Kidney glomerular epithelial cell (primary cell): ENCODE data around the gene CIRBP.

Experiments
- DNase-seq: peaks from one replicate; lab custom pipeline; 2025; lab: John Stamatoyannopoulos, UW

Gene CIRBP

GRCh38 chr19:1269065-1269477 lies at the start of gene CIRBP:
TSS of gene CIRBP (plus strand) at chr19:1269332. CDS start at chr19:1270934, 1,602 bp downstream.
- DNase-seq: peak; percentile 92

DNA sequence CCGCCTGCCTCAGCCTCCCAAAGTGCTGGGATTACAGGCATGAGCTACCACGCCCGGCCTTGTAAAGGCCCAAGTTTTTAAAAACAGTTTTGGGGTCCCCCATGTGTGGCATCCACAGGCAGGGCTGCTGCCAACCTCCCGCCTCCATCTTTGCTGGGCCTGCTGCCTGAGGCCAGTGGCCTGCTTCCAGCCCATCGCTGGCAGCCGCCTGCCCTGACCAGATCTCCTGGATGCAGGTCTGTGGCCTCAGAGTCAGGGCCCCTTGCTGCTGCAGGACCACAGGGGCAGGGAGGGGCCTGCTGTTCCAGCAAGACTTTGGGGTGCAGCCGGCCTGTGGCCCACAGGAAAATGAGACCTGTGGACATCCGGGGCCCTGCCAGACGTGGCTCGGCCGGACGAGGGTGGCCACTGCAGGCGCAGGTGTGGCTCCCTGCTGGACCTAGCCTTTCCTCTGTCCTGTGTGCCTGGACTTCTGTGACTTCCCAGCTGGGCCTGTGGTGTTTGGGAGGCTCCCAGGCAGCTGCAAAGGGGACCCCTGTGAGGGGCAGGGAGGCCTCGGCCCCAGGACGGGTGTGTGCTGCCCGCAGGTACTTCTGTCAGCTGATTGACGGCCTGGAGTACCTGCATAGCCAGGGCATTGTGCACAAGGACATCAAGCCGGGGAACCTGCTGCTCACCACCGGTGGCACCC lies 49.2 kb upstream of the CIRBP start:
- no peak for DNase-seq

DNA sequence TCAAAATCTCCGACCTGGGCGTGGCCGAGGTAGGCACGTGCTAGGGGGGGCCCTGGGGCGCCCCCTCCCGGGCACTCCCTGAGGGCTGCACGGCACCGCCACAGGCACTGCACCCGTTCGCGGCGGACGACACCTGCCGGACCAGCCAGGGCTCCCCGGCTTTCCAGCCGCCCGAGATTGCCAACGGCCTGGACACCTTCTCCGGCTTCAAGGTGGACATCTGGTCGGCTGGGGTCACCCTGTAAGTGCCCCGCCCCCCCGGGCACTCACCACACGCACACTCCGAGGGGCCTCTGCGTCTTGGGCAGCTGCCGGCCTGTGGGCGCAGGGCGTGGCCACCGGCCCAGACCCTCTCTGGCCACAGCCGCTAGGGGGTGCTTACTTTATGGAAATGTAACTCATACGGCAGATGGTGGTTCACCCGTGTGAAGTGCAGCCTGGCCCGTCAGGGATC lies 48.6 kb upstream of the CIRBP start:
- DNase-seq: no peak

DNA sequence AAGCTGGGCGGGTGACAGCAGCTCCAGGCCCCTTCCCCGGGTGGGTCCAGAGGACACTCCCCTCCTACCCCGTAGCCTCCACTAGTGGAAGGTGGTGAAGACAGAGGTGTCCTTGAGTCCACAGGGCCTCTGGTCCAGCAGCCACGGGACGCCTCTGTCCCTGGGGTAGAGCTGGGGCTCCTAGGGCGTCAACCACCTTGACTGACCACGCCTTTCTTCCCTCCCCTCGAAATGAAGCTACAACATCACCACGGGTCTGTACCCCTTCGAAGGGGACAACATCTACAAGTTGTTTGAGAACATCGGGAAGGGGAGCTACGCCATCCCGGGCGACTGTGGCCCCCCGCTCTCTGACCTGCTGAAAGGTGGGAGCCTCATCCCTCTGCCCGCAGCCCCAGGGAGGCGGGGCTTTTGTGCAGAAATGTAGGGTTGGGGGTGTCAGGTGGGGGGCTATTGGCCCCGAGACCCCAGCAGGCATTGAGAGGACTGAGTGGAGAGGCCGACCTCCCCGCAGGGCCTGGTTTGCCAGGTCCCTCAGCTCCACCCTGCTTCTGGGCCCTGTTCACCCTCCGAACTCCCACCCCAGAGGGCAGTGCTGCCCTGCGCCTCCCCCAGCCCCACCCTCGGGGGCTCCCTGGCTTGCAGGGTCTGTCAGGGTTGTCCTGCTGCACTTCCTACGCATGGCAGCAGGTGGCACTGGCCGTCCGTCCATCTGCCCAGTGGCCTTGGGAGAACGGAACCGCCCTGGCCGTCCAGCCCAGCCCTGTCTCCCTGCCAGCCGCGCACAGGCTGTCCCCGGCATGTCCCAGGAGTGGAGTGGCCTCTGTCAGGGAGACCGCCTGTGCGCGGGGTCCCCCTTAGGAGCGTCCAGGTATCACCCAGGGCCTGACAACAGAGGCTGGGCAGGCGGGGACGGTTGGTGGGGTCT lies 47.9 kb upstream of the CIRBP start:
- DNase-seq: no peak

DNA sequence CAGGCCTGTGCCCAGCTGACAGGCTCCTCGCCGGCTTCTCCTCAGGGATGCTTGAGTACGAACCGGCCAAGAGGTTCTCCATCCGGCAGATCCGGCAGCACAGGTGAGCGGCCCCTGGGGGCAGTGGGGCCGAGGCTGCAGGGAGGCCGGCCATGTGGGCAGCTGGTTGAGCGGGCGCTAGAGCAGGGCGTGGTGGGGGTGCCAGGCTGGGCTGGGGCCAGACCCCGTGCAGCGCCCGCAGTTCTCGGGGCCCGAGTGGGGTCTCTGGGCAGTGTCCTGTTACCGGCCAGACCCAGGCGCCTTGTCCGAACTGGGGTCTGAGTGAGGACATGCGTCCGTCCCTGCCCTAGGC lies 47.3 kb upstream of the CIRBP start:
- no peak for DNase-seq

GRCh38 chr19:1222394-1222793 lies 46.7 kb upstream of the CIRBP start:
- DNase-seq: no peak

DNA sequence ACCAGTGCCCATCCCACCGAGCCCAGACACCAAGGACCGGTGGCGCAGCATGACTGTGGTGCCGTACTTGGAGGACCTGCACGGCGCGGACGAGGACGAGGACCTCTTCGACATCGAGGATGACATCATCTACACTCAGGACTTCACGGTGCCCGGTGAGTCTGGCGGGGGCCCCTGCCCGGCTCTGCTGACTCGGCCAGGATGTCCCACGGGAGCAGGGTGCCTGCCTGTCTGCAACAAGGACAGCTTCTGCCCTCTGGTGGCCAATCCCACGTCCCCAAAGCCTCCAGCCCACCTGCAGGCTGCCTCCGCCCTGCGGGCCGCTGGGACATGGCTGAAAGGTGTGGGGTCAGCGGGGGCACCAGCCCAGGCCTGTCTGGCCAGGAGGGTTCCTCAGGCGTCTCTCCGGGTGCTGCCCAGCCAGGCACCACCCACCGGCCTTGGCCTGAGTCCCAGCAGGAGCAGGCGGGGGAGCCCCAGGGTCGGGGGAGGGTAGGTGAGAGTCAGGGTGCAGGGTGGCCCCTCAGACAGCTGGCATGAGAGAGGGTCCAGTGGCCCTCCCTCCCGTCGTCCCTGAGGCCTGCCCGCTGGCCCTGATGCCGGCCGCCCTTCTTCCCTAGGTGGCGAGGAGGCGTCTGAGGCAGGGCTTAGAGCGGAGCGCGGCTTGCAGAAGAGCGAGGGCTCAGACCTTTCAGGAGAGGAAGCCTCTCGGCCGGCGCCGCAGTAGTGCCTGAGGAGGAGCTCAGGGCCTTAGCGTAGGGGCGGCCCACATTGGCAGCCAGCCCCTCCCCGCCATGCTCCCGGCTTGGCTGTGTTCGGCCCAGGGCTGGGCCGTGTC lies 45.9 kb upstream of the CIRBP start:
- DNase-seq: no peak

DNA sequence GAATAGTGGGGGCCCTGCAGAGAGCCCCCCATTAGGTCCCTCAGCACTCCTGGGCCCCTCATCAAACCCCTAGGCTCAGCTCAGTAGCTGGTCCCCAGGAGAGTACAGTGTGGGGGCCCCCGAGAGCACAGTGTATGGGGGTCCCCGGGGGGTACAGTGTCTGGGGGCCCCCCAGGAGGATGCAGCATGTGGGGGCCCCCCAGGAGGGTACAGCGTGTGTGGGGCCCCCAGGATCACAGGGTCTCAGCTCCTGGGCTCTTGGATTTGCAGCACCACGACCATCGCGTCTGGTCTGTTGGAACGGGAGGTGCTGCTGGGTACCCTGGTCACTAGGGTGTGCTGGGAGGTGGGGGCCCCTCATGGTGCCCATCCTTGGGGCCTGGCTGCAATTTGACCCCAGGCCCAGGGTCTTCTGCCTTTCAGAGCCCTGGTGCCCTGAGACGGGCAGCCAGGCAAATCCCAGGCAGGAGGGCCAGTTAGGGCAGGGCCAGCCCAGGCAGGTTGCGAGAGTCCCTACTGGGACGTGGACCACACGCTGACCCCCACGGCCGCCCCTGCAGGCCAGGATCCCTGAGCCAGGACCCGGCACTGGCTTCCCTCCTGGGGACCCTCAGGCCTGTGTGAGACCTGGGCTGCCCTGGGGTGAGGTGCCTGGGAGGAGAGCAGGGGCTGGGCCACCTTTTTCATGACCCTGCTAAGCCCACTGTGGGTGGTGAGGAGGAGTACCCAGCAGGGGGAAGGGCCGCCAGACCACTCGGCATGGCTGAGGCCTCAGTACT lies 44.9 kb upstream of the CIRBP start:
- DNase-seq: no peak

- DNase-seq: no peak
These were observed 44.3 kb upstream of the CIRBP start for GRCh38 chr19:1224847-1225246.

DNA sequence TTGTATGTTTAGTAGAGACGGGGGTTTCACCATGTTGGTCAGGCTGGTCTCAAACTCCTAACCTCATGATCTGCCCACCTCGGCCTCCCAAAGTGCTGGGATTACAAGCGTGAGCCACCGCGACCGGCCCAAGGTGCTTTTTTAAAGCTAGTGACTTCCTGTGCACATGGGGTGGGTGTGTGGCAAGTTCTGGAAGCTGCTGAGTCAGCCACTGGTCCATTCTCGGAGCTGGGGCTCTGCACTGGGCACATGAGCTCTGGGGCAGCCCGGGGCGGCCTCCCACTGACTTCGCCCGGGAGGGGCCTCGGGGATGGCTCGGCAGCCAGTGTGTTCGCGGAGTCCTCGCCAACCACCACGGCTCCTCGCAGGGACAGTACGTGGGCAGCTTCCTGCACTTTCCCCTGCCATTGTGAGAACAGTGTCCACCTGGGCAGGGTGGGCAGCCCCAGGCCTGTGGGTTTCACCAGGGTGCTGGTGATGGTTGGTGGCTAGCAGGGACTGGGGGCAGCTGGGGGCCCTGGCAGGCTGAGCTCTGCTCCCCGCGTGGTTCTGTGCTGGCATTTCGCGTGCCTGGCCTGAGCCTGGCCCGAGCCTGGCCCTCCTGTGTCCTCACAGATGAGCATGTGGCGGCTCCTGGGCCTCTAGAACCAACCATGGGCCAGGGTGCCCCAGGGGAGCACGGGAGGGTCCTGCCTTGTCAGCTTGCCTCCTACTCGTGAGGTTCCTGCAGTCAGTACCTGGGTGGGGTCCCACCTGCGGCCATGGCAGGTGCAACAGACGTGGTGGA lies 43.5 kb upstream of the CIRBP start:
- DNase-seq: no peak

- DNase-seq: no peak
These were observed 43.0 kb upstream of the CIRBP start for GRCh38 chr19:1226227-1226518.

GRCh38 chr19:1226522-1227303 lies 42.4 kb upstream of the CIRBP start:
- no peak for DNase-seq

GRCh38 chr19:1227304-1228054 lies 41.7 kb upstream of the CIRBP start:
- DNase-seq: no peak

- no peak for DNase-seq
These were observed 40.8 kb upstream of the CIRBP start for GRCh38 chr19:1228161-1228957.

DNA sequence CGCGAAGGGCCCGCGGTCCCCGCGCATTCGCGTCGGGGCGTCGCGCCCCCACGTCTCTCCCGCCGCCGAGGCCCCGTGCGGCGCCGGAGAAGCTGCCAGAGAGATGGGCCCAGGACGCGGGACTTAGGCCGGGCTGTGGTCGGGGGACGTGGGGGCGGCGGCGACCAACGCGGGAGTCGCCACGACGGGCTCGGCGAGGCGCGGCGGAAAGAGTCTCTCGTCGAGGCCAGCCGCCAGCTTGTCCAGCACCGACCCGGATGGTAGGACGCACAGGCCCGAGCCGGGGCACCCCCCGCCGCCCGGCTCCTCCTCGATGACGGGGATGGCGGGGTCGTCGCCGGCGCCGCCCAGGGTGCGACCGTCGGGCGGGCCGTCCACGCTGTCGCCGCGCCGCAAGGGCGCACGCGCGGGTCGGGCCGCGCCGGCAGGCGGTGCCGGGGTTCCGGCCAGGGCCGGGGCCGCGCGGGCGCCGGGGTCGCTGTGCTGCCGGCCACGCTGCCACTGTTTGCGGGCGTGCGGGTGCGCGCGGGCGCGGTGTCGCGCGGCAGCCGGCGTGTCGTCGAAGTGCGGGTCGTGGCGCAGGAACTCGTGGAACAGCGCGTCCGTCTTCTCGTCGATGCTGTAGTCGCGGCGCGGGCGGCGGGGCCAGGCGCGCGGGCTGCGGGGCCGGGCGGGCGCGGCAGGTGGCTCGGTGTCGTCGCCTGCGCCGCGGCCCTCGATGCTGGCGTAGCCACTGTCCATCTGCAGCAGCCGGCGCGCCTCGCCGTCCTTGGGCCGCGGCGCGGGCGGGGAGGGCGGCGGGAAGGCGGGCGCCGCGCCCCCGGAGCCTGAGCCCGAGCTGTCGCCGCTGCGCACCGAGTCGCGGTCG lies 39.8 kb upstream of the CIRBP start:
- DNase-seq: no peak

- DNase-seq: no peak
These were observed 39.0 kb upstream of the CIRBP start for GRCh38 chr19:1229924-1230782.
